Muscle layer of colon (tissue), 2 donors: Measurements from ENCODE around the gene TAF11L8.
"Not testable (repeated sequence)": the region's sequence is repeated elsewhere in the genome, so short reads cannot be mapped to it uniquely, and the experiment has no call there.

Experiments
- H3K27ac ChIP-seq: one replicate; pipeline ENCODE4 v1.7.0; 2013; ENCODE audit warnings: low read depth, mild to moderate bottlenecking, low read length, moderate library complexity
- H3K27me3 ChIP-seq, 2 donors: one replicate each; pipeline ENCODE4 v1.7.0; 2013; ENCODE audit warnings: low read length in 2 of 2, mild to moderate bottlenecking in 2 of 2; ENCODE audit not compliant: insufficient read depth in 2 of 2, control insufficient read depth in 1 of 2
- H3K36me3 ChIP-seq: one replicate; pipeline ENCODE4 v1.7.0; 2013; ENCODE audit warnings: mild to moderate bottlenecking, low read length; ENCODE audit not compliant: insufficient read depth
- H3K4me1 ChIP-seq: one replicate; pipeline ENCODE4 v1.7.0; 2013; ENCODE audit warnings: mild to moderate bottlenecking, low read length; ENCODE audit not compliant: insufficient read depth
- H3K4me3 ChIP-seq, 2 donors: one replicate each; pipeline ENCODE4 v1.7.0; 2013; ENCODE audit warnings: low read length in 2 of 2, low read depth in 1 of 2, mild to moderate bottlenecking in 1 of 2, moderate library complexity in 1 of 2
- H3K9ac ChIP-seq: one replicate; pipeline ENCODE4 v1.7.0; 2013; ENCODE audit warnings: low read length
- H3K9me3 ChIP-seq: one replicate; pipeline ENCODE4 v1.7.0; 2013; ENCODE audit warnings: mild to moderate bottlenecking, low read length
- donor health status: abdominal sarcoma.
- donor health status: Adenocarcinoma of cecum.

TAF11L8 gene

GRCh38 chr5:17594255-17594654 lies 3.5 kb upstream of the TAF11L8 start, which contains the start of gene TAF11L9:
TSS of gene TAF11L9 (minus strand) at chr5:17594394.
- H3K9ac ChIP-seq, H3K9me3 ChIP-seq, H3K27me3 ChIP-seq, H3K27ac ChIP-seq, H3K4me3 ChIP-seq, H3K4me1 ChIP-seq, H3K36me3 ChIP-seq: not testable (repeated sequence)

DNA sequence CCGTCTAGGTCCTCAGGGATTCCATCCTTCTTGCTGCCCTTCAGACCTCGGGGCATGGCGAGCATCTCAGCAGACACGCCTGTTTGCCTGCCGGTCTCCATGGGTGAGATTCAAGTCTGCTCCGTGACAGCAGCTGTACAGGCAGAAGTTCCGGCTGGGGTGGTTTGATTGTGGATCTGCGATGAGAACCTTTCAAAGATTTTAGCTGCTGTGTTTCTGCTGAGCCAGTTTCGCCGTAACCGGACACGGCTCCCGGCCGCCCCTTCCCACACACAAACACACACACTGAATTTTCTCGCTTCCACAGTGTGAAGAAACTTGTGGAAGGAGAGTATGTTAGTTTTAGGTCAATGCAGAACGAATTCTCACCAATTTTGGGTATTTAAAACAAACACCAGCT lies 5.1 kb downstream of the TAF11L8 start, which contains the start of gene TAF11L7:
TSS of gene TAF11L7 (minus strand) at position 101 of the 400 bp plus-strand sequence.
- H3K4me1 ChIP-seq, H3K4me3 ChIP-seq, H3K27me3 ChIP-seq, H3K27ac ChIP-seq, H3K9me3 ChIP-seq, H3K36me3 ChIP-seq, H3K9ac ChIP-seq: not testable (repeated sequence)
